ENCODE results near the gene CINP.

CINP gene

GRCh38 chr14:102362545-102363181 is at the start of gene CINP, which contains the start of gene TECPR2:
TSS of gene CINP (minus strand) at chr14:102362890. CDS start at chr14:102362851, 39 bp downstream.
TSS of gene TECPR2 (plus strand) at chr14:102362941. CDS start at chr14:102376722, 13,781 bp downstream.
- DNase-seq, result peak; percentile 98

GRCh38 chr14:102408724-102409123 is 46.0 kb upstream of the CINP start:
- no peak for DNase-seq

- no peak for DNase-seq
These were observed 44.6 kb upstream of the CINP start for GRCh38 chr14:102407258-102407657.

- DNase-seq, result no peak
These were observed 40.3 kb upstream of the CINP start for GRCh38 chr14:102403028-102403427.

- no peak for DNase-seq
These were observed 33.8 kb upstream of the CINP start for GRCh38 chr14:102396521-102396920.

GRCh38 chr14:102394717-102395375 is 32.2 kb upstream of the CINP start:
- no peak for DNase-seq

GRCh38 chr14:102392506-102392905 is 29.8 kb upstream of the CINP start:
- DNase-seq, result no peak

- no peak for DNase-seq
These were observed 27.6 kb upstream of the CINP start for GRCh38 chr14:102390064-102390855.

- DNase-seq, result no peak
These were observed 26.6 kb upstream of the CINP start for GRCh38 chr14:102389246-102389645.

GRCh38 chr14:102387086-102387485 is 24.4 kb upstream of the CINP start:
- DNase-seq, result no peak

GRCh38 chr14:102378830-102379229 is 16.1 kb upstream of the CINP start:
- no peak for DNase-seq

- DNase-seq, result no peak
These were observed 15.0 kb upstream of the CINP start for GRCh38 chr14:102377696-102378095.

GRCh38 chr14:102375119-102375518 is 12.4 kb upstream of the CINP start:
- peak; percentile 37 for DNase-seq

- no peak for DNase-seq
These were observed 11.6 kb upstream of the CINP start for GRCh38 chr14:102374264-102374663.

- no peak for DNase-seq
These were observed 10.4 kb upstream of the CINP start for GRCh38 chr14:102373110-102373509.

GRCh38 chr14:102371361-102371760 is 8.7 kb upstream of the CINP start:
- no peak for DNase-seq

- no peak for DNase-seq
These were observed 7.7 kb upstream of the CINP start for GRCh38 chr14:102370305-102370809.

GRCh38 chr14:102363182-102363943 is 673 bp upstream of the CINP start:
- peak; percentile 60 for DNase-seq

GRCh38 chr14:102362084-102362483 is 606 bp downstream of the CINP start:
- DNase-seq, result peak; percentile 73

- no peak for DNase-seq
These were observed 2.3 kb downstream of the CINP start for GRCh38 chr14:102360388-102360787.

GRCh38 chr14:102359341-102359740 is 3.3 kb downstream of the CINP start:
- DNase-seq, result no peak

- DNase-seq, result no peak
These were observed 6.4 kb downstream of the CINP start for GRCh38 chr14:102356280-102356679.

- DNase-seq, result no peak
These were observed 9.5 kb downstream of the CINP start for GRCh38 chr14:102353126-102353619.
